Stomach (tissue), 4 donors: ENCODE results near the gene BASP1.

Experiments used
- EP300 ChIP-seq: sonication (generic); formaldehyde crosslinking; IDR thresholded peaks from one replicate; pipeline ENCODE4 v1.6.1; 2017; ENCODE audit warnings: antibody characterized with exemption
- POLR2A ChIP-seq, 4 donors: fragments of 450-650 bp; IDR thresholded peaks; one replicate each; pipeline ENCODE4 v1.6.1; 2016; ENCODE audit warnings: antibody characterized with exemption in 4 of 4, control low read depth in 2 of 4, mild to moderate bottlenecking in 1 of 4, moderate library complexity in 1 of 4
- POLR2AphosphoS5 ChIP-seq, 3 donors: sonication (generic); formaldehyde crosslinking; IDR thresholded peaks; one replicate each; pipeline ENCODE4 v1.6.1; 2016; ENCODE audit warnings: antibody characterized with exemption in 3 of 3
- TF ChIP-seq, protein P1 (sequence below), 7 experiments: fragments of 450-650 bp in 4 of 7; fragments of 200-600 bp in 3 of 7; sonication (generic) in 3 of 7; IDR thresholded peaks; one replicate each; pipeline ENCODE4 v1.5.1; 2016 to 2019; ENCODE audit warnings: antibody characterized with exemption in 7 of 7, control low read depth in 2 of 7, mild to moderate bottlenecking in 1 of 7

DNA sequence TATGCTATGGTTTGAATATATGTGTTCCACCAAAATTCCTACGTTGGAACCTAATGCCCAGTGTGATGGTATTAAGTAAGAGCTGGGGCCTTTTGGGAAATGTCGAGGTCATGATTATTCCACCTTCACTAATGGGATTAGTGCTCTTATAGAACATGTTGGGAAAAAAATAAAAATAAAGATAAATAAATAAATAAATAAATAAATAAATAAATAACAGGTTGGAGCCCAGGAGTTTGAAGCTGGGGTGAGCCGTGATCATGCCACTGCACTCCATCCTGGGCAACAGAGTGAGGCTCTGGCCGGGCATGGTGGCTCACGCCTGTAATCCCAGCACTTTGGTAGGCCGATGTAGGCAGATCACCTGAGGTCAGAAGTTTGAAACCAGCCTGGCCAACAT is 22.5 kb downstream of the BASP1 start:
- TF ChIP-seq, protein P1, sequence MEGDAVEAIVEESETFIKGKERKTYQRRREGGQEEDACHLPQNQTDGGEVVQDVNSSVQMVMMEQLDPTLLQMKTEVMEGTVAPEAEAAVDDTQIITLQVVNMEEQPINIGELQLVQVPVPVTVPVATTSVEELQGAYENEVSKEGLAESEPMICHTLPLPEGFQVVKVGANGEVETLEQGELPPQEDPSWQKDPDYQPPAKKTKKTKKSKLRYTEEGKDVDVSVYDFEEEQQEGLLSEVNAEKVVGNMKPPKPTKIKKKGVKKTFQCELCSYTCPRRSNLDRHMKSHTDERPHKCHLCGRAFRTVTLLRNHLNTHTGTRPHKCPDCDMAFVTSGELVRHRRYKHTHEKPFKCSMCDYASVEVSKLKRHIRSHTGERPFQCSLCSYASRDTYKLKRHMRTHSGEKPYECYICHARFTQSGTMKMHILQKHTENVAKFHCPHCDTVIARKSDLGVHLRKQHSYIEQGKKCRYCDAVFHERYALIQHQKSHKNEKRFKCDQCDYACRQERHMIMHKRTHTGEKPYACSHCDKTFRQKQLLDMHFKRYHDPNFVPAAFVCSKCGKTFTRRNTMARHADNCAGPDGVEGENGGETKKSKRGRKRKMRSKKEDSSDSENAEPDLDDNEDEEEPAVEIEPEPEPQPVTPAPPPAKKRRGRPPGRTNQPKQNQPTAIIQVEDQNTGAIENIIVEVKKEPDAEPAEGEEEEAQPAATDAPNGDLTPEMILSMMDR (IDR thresholded peaks at IDR 0.05), result no peak
- no peak for TF ChIP-seq POLR2AphosphoS5 (IDR thresholded peaks at IDR 0.05)
- no peak for TF ChIP-seq EP300
- no peak for TF ChIP-seq POLR2A (IDR thresholded peaks at IDR 0.05)
